Stimulated activated CD8-positive, alpha-beta memory T cell treated with anti-CD3 and anti-CD28 coated beads, Interleukin-12 subunit alpha, Interleukin-12 subunit beta, amount 100 ng/mL, for 1 hour (primary cell): Measurements from ENCODE around the gene SLC38A6.

Experiments used
- DNase-seq: peaks from one replicate; pipeline ENCODE4 v3.0.0-alpha.2; 2020; ENCODE audit warnings: low read depth

Gene SLC38A6

GRCh38 chr14:60977847-60978246 is 3.2 kb upstream of the SLC38A6 start:
- DNase-seq: no peak

GRCh38 chr14:60981633-60982455 is 799 bp downstream of the SLC38A6 start:
- no peak for DNase-seq

DNA sequence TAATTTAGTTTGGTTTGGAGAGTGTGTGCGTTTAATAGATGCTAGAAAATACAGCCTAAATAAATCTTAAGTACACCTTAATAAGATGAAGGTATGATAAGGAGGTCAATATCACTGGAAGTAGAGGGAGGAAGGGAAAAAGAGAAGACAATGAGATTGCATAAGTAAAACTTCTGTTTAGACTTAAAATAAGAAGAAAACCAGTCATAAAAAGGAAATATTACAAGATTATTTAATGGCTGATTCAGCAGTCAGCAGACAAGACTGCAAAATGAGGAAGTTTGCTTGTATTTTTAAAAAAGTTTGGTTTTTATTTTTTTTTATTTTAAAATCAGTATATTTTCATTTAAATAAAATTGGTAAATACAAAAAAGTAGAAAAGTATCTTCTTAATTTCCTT is 3.2 kb downstream of the SLC38A6 start:
- DNase-seq: no peak

DNA sequence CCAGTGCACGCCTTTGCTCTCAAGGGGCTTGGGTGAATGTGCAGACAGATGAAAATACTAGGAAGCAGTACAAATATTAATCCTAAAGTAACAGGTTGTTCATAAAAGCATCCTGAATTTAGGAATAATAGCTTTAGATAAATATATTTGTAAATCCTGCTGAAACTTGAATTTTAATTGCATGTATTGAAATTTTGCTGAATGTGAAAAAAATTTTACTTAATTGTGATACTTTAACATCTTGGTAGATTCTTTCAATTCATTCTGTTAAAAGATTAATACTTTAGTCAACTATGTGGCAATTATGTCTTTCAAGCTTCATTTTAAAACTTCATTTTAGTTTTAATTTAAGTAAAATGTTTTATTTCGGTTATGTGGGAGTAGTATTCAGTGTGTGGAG is 5.5 kb downstream of the SLC38A6 start:
- DNase-seq: no peak

- DNase-seq: no peak
Measured at GRCh38 chr14:60989599-60989998, 8.6 kb downstream of the SLC38A6 start.

GRCh38 chr14:60998617-60999016 is 17.6 kb downstream of the SLC38A6 start:
- no peak for DNase-seq

GRCh38 chr14:60999536-60999935 is 18.5 kb downstream of the SLC38A6 start:
- no peak for DNase-seq

DNA sequence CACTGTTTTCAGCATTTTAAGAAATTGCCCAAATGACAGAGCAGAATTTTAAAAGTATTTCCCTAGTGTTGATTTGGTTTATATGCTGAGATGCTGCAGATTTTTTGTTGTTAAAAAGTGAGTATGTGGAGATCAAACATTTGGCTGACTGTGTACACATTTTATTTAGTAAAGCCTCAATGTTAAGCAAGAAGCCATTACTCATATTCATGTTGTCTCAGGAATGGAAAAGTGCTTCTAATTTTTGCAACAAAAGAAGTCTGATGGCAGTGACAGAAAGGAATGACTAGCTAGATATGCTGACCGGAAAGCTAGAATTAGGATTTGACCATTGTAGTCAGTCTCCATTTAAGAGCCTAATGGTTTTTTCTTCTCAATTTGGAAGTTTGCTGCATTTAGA is 22.5 kb downstream of the SLC38A6 start:
- DNase-seq: no peak

- DNase-seq: no peak
Measured at GRCh38 chr14:61019537-61019936, 38.5 kb downstream of the SLC38A6 start.

- peak; percentile 27 for DNase-seq
Measured at GRCh38 chr14:61025251-61026223, 44.5 kb downstream of the SLC38A6 start.

DNA sequence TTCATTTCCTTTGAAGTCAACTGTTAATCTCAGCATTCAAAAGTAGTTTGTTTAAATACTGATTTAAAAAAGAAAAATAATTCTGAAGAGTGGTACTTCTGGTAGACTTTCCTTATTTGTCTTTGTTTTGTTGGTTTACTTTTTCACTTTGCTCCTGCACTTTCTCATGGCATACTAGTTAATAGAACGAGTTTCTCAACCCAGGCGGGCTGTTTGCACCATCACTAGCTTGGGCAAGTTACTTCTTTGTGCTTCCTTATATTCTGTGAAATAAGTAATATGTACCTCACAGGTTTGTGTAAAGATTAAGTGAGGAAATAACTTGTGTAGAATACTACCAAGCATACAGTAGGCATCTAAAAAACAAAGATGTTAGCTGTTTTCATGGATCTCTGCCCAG is 45.5 kb downstream of the SLC38A6 start:
- DNase-seq: no peak

GRCh38 chr14:61031026-61031425 is 50.0 kb downstream of the SLC38A6 start:
- DNase-seq: no peak

- no peak for DNase-seq
Measured at GRCh38 chr14:61033054-61033453, 52.0 kb downstream of the SLC38A6 start.

- no peak for DNase-seq
Measured at GRCh38 chr14:61033855-61034254, 52.8 kb downstream of the SLC38A6 start.

DNA sequence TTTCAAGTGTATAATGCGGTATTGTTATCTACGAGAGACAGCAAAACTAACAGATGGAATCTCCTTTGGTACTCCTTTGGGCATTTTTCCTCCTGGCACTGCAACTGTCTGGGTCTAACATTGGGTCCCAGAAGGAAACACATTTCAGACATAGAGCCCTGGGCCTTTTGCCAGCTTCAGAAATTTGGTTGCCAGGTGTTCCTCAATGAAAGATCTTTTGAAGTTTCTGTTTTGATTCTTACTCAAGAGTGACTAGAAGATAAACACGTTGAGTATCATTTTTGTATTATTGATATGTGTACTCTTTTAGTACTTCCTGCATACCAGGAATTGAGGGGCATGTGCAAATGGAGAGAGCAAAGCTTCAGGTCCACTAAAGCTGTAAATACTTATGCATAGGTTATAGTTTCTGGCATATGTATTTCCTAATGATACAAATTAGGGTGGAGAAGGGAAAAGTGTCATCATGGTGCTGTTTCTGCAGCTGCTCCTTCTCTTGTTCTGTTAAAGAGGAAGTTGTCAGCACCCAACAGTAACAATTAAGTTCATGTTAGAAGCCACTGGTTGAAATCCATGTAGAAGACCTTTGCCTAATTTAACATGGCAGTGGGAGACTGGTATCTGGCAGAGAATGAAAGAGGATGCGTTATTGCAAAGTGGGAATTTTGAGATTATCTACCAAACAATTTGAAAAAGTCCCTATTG is 53.5 kb downstream of the SLC38A6 start:
- no peak for DNase-seq

DNA sequence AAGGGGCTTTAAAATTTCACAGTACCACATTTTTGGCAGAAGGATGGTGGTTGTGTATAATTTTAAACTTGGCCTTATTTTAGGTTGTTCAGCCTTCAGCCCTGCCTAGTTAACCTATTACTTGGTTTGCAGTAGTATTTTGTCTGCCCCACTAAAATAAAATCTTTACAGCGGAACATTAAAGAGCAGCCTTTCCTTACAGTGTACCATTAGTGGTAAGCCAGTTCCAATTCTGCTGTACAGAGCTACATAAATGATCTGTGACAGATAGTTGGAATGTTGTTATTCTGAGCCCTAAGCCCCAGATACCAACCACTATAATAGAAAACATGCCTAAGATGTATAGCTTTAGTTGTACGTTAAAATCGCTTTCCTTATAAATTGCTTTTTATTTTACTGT is 56.2 kb downstream of the SLC38A6 start:
- DNase-seq: no peak

DNA sequence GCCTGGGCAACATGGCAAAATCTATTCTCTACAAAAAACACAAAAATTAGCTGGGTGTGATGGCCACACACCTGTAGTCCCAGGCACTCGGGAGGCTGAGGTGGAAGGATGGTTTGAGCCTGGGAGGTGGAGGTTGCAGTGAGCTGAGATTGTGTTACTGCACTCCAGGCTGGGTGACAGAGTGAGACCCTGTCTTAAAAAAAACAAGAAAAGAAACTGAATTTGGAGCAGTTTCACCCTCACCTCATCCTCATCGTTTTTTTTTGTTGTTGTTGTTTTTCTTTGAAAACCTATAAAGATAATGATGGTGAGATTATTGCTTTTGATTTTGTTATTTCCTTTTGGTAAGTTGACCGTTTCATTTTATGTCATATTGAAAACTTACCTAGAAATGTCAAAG is 60.7 kb downstream of the SLC38A6 start:
- DNase-seq: no peak

GRCh38 chr14:61042220-61042619 is 61.2 kb downstream of the SLC38A6 start:
- no peak for DNase-seq

DNA sequence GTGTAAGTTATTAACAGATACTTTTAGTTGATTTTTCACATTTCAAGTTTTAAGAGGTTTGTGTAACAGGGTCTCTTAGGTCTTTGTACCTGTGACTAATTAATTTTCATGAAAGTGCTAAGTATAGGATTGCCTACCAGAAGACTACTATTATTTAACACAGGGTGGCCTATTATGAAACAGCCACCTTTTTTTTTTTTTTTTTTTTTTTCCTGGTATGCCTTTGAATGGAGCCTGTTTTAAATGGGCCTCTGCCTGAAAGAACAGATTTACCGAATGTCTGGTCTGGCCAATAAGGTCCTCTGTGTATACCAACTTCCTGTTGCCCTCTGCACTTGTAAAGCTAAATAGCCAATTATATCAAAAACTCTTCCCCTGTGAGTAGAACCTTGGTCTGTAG is 62.5 kb downstream of the SLC38A6 start:
- no peak for DNase-seq

- no peak for DNase-seq
Measured at GRCh38 chr14:61047021-61047420, 66.0 kb downstream of the SLC38A6 start.

DNA sequence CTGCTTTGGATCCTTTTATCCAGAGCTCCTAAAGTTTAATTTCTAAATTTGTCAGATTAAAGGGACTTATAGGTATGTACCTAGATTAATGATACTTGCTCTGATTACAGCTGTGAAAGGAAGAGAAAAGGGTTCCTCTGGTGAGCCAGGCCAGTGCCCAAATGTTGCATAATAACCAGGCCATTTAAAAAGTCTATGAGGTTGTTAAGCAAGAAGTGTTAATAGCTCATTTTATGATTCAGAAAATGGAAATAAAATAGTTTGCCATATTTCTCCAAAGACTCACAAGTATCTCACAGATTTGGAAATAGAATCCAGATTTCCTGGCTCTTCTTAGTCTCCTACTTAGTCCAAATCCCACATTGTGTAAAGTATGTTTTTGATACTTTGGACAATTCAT is 67.6 kb downstream of the SLC38A6 start:
- no peak for DNase-seq

DNA sequence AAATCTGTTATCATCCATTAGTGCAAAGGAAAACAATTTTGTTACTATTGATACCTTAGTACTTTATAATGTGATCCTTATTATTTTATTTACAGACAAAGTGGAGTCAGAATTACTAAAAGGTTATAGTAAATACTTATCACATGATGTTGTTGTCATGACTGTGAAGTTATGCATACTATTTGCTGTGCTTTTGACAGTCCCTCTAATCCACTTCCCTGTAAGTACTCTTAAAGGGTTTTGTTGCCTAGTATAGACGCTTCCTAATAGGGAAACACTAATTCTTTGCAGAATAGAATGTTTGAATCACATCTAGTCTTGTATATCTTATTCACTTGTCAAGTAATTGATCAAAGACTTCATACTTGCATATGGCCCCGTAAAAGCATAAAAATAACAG is 69.4 kb downstream of the SLC38A6 start:
- no peak for DNase-seq
